ENCODE measurements around the gene ENPP1.
"Not testable (repeated sequence)": the region's sequence is repeated elsewhere in the genome, so short reads cannot be mapped to it uniquely, and the experiment has no call there.

DNA sequence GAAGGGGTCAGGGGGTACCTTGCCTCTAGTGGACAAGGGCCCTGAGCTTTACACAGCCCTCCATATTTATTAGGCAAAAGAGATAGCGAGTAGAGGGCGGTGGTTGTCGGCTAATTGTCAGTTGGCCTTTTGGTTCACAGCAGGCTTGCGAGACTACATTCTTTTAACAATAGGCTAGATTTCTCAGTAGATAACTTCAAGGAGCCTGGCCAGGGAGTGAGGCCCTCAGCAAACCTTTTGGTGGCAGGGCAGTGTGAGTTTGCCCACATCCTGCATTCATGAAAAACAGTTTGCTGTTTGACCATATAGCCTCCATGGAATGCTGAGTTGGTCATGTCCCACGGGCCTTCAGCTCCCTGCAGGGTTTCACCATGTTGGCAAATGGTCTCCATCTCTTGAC is 51.8 kb downstream of the ENPP1 start:
- TF ChIP-seq, protein P1, sequence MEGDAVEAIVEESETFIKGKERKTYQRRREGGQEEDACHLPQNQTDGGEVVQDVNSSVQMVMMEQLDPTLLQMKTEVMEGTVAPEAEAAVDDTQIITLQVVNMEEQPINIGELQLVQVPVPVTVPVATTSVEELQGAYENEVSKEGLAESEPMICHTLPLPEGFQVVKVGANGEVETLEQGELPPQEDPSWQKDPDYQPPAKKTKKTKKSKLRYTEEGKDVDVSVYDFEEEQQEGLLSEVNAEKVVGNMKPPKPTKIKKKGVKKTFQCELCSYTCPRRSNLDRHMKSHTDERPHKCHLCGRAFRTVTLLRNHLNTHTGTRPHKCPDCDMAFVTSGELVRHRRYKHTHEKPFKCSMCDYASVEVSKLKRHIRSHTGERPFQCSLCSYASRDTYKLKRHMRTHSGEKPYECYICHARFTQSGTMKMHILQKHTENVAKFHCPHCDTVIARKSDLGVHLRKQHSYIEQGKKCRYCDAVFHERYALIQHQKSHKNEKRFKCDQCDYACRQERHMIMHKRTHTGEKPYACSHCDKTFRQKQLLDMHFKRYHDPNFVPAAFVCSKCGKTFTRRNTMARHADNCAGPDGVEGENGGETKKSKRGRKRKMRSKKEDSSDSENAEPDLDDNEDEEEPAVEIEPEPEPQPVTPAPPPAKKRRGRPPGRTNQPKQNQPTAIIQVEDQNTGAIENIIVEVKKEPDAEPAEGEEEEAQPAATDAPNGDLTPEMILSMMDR (conservative IDR thresholded peaks at IDR 0.05; ENCODE audit: low read length): not testable (repeated sequence)
- not testable (repeated sequence) for TF ChIP-seq EZH2phosphoT487 (IDR thresholded peaks at IDR 0.05; ENCODE audit: borderline replicate concordance, low read depth, low read length)

All from OCI-LY7 (cell line).